Middle frontal gyrus (tissue), 1 donor: ENCODE results near the gene ADNP2.

Source experiments
- DNase-seq: peaks from one replicate; pipeline ENCODE4 v3.0.0-alpha.2; 2015; ENCODE audit warnings: low spot score; ENCODE audit errors: extremely low spot score

Gene ADNP2

DNA sequence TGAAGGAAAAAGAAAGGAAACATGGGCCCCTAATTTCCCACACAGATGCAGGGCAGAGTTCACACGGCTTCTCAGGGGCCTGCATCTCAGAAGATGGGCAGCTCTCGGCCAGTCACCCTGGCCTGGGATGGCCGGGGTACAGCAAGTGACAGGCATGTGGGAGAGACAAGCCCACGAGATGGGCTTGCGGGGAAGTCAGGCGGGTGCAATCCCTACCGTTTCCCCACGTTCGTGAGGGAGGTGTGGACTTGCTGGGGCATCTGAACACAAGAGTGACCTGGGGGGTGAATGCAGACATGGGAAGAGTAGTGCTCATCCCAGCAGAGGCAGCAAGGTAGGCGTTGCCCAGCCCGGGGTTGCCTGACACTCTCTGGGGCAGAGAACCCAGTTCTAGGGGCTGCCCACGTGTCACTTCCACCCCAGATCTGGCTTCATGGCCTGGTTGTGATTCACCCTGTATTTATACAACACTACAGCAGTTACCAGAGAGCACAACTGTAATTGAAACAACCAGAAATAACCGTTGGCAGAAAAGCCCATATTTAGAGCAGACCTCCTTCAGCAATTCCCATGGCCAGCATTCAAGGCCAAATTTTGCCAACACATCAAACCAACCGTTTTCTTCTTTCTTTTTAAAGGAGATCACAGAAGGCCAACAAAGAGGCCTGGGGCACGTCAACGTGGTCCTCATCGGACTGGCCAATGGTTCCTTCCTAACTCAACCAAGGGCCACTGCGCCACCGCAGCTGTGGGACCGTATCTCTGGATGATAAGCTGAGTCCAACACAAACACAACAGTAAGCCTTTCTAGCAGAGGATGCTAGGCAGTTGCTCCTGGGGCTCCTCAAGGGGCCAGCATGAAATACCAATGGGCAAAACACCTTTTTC is 79.8 kb downstream of the ADNP2 start:
- no peak for DNase-seq

GRCh38 chr18:80189531-80189865 is 80.4 kb downstream of the ADNP2 start:
- DNase-seq: no peak
